ENCODE results near the gene NPFFR1.
"Not testable (repeated sequence)": the region's sequence is repeated elsewhere in the genome, so short reads cannot be mapped to it uniquely, and the experiment has no call there.

NPFFR1 gene

GRCh38 chr10:70237958-70238536 lies 45.8 kb downstream of the NPFFR1 start:
- H3K27ac ChIP-seq (ENCODE audit: low read depth, low read length); H2AFZ ChIP-seq (ENCODE audit: low read length, unreplicated experiment); H3K27me3 ChIP-seq (ENCODE audit: insufficient read depth, low read length); H3K79me2 ChIP-seq (ENCODE audit: control insufficient read depth, insufficient read depth, low read length, unreplicated experiment); H3K4me3 ChIP-seq (ENCODE audit: low read depth, low read length); H3K36me3 ChIP-seq (ENCODE audit: insufficient read depth, low read length): not testable (repeated sequence)
- peaks cover 15% of the 10 kb centered on the region for H3K4me1 ChIP-seq (ENCODE audit: control insufficient read depth, insufficient read depth, low read length, unreplicated experiment)

DNA sequence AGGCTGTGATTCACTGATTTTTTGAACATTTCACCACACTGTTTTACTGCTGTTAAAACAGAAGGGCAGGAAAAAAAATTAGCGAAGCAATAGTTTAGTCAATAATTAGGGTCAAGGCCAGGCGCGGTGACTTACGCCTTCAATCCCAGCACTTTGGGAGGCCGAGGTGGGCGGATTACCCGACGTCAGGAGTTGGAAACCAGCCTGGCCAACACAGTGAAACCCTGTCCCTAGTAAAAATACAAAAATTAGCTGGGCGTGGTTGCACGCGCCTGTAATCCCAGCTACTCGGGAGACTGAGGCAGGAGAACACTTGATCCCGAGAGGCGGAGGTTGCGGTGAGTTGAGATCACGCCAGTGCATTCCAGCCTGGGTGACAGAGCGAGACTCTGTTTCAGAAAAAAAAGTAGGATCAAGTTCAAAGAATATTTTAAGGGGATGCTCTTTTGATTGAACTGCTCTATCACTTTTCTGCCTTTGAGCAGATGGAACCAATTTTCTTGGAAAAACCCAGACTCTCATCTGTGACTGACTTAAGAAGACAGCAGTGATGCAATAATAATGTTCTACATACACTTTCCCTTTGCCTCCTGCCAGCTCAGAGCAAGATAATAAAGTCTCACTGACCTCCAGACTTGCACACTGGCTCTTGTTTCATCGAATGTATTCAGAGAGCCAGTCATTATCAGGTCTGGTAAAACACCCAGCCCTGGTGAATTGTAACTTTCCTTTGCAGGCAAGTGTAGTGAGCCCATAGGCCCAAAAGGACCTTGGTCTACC lies 48.9 kb downstream of the NPFFR1 start:
- peak overlapping the region; percentile 92 for H3K27ac ChIP-seq (ENCODE audit: low read depth, low read length)
- peaks cover 21% of the 10 kb centered on the region for H3K4me1 ChIP-seq (ENCODE audit: control insufficient read depth, insufficient read depth, low read length, unreplicated experiment)
- no peaks in the 10 kb centered on the region for H3K27me3 ChIP-seq (ENCODE audit: insufficient read depth, low read length)
- peak overlapping the region; percentile 78 for H2AFZ ChIP-seq (ENCODE audit: low read length, unreplicated experiment)
- H3K4me3 ChIP-seq (ENCODE audit: low read depth, low read length): peak overlapping the region; percentile 100
- no peaks in the 10 kb centered on the region for H3K36me3 ChIP-seq (ENCODE audit: insufficient read depth, low read length)
- peaks cover 26% of the 10 kb centered on the region for H3K79me2 ChIP-seq (ENCODE audit: control insufficient read depth, insufficient read depth, low read length, unreplicated experiment)

DNA sequence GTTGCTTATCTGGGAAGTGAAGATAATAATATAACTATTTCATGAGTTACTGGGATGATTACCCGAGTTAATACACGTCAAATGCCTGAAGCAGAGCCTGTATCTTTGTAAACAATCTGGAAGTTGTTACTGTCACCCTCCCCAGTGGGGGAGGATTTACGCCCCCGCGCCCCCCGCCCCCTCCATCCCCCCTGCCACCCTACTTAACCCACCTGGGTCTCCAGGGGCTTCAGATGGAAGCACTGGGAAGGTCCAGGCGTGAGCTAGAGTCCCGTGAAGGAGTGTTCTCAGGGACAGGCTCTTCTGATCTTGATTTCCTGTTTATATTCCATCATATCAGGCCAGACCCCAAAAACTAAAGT lies 49.9 kb downstream of the NPFFR1 start:
- H3K27ac ChIP-seq (ENCODE audit: low read depth, low read length): peak overlapping the region; percentile 92
- H3K4me3 ChIP-seq (ENCODE audit: low read depth, low read length): peak overlapping the region; percentile 100
- H3K36me3 ChIP-seq (ENCODE audit: insufficient read depth, low read length): peaks cover 6% of the 10 kb centered on the region; the same call in 1 of the 2 replicates
- no peaks in the 10 kb centered on the region for H3K27me3 ChIP-seq (ENCODE audit: insufficient read depth, low read length)
- peak overlapping the region; percentile 78 for H2AFZ ChIP-seq (ENCODE audit: low read length, unreplicated experiment)
- peaks cover 28% of the 10 kb centered on the region for H3K4me1 ChIP-seq (ENCODE audit: control insufficient read depth, insufficient read depth, low read length, unreplicated experiment)
- H3K79me2 ChIP-seq (ENCODE audit: control insufficient read depth, insufficient read depth, low read length, unreplicated experiment): peaks cover 34% of the 10 kb centered on the region

DNA sequence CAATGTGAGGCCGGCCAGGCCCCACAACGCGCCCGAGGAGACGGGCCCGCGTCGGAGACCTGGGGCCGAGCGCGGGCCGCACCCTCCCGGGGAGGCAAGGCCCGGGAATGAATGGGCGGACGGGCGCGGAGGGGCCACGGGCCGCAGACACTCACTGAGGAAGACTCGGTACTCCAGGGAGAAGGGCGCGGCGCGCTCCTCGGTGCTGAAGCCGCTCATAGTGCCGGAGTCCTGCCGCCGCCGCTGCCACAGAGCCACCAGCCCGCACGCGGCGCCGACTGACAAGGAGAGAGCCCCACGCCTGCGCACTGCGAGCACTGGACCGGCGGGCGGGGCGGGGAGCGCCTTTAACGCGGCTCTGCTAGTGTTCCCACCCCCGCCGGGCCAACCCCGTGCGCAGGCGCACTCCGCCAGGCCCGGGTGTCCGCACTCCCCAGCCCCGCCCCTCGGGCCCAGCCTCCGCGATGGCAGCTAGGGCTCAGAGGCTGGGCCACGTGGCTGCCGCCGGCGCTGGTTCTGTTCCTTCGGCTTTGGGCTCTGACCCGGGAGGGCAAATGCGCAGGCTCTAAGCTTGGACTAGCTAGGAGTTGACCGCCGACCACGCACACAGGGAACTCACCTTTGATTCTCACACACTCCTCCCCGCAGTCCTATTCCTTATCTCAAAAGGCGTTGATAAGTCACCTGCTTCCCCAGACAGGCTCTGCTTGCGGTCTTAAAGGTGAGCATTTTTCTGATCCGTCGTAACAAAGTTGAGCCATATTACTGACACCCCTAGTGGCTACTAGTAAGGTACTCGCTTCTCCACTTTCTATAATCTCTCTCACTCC lies 50.5 kb downstream of the NPFFR1 start, which contains the start of gene PPA1:
Gene PPA1 (minus strand): TSS at position 321 of the 830 bp plus-strand sequence. CDS start 102 bp downstream, at position 219.
- Histone ChIP-seq H2AFZ (ENCODE audit: low read length, unreplicated experiment) (peak within 1 kb of the TSS; percentile 79), H3K36me3 (ENCODE audit: insufficient read depth, low read length) (peaks cover 12% of the 10 kb centered on the region), H3K4me3 (ENCODE audit: low read depth, low read length) (peak within 1 kb of the TSS; percentile 100), H3K4me1 (ENCODE audit: control insufficient read depth, insufficient read depth, low read length, unreplicated experiment) (peaks cover 34% of the 10 kb centered on the region), H3K27me3 (ENCODE audit: insufficient read depth, low read length) (no peaks in the 10 kb centered on the region), H3K27ac (ENCODE audit: low read depth, low read length) (peak within 1 kb of the TSS; percentile 92), H3K79me2 (ENCODE audit: control insufficient read depth, insufficient read depth, low read length, unreplicated experiment) (peaks cover 40% of the 10 kb centered on the region)

- peak overlapping the region; percentile 100 for H3K4me3 ChIP-seq (ENCODE audit: low read depth, low read length)
- H3K79me2 ChIP-seq (ENCODE audit: control insufficient read depth, insufficient read depth, low read length, unreplicated experiment): peaks cover 45% of the 10 kb centered on the region
- peak overlapping the region; percentile 79 for H2AFZ ChIP-seq (ENCODE audit: low read length, unreplicated experiment)
- peaks cover 14% of the 10 kb centered on the region for H3K36me3 ChIP-seq (ENCODE audit: insufficient read depth, low read length)
- H3K4me1 ChIP-seq (ENCODE audit: control insufficient read depth, insufficient read depth, low read length, unreplicated experiment): peaks cover 39% of the 10 kb centered on the region
- no peaks in the 10 kb centered on the region for H3K27me3 ChIP-seq (ENCODE audit: insufficient read depth, low read length)
- H3K27ac ChIP-seq (ENCODE audit: low read depth, low read length): peak overlapping the region; percentile 32; the same call in 1 of the 2 replicates
These were observed 51.0 kb downstream of the NPFFR1 start for GRCh38 chr10:70232859-70233108.

- H3K4me1 ChIP-seq (ENCODE audit: control insufficient read depth, insufficient read depth, low read length, unreplicated experiment): peaks cover 41% of the 10 kb centered on the region
- H3K79me2 ChIP-seq (ENCODE audit: control insufficient read depth, insufficient read depth, low read length, unreplicated experiment): peaks cover 49% of the 10 kb centered on the region
- peak overlapping the region; percentile 100 for H3K4me3 ChIP-seq (ENCODE audit: low read depth, low read length)
- peak overlapping the region; percentile 17 for H2AFZ ChIP-seq (ENCODE audit: low read length, unreplicated experiment)
- H3K27me3 ChIP-seq (ENCODE audit: insufficient read depth, low read length): no peaks in the 10 kb centered on the region
- H3K27ac ChIP-seq (ENCODE audit: low read depth, low read length): peak overlapping the region; percentile 32; the same call in 1 of the 2 replicates
- H3K36me3 ChIP-seq (ENCODE audit: insufficient read depth, low read length): peaks cover 14% of the 10 kb centered on the region
These were observed 51.5 kb downstream of the NPFFR1 start for GRCh38 chr10:70232155-70232858.

GRCh38 chr10:70228491-70228890 lies 55.3 kb downstream of the NPFFR1 start:
- H3K4me1 ChIP-seq (ENCODE audit: control insufficient read depth, insufficient read depth, low read length, unreplicated experiment): peaks cover 31% of the 10 kb centered on the region

GRCh38 chr10:70227548-70228320 lies 56.1 kb downstream of the NPFFR1 start:
- Histone ChIP-seq H3K36me3 (ENCODE audit: insufficient read depth, low read length) (peaks cover 27% of the 10 kb centered on the region), H3K27ac (ENCODE audit: low read depth, low read length) (no peak overlapping the region), H3K79me2 (ENCODE audit: control insufficient read depth, insufficient read depth, low read length, unreplicated experiment) (peaks cover 74% of the 10 kb centered on the region)

More at GRCh38 chr10:70228491-70228890, 55.3 kb downstream of the NPFFR1 start:
- Histone ChIP-seq H3K79me2 (ENCODE audit: control insufficient read depth, insufficient read depth, low read length, unreplicated experiment) (peaks cover 77% of the 10 kb centered on the region), H3K27ac (ENCODE audit: low read depth, low read length) (no peak overlapping the region), H3K27me3 (ENCODE audit: insufficient read depth, low read length) (no peaks in the 10 kb centered on the region), H3K36me3 (ENCODE audit: insufficient read depth, low read length) (peaks cover 27% of the 10 kb centered on the region), H3K4me3 (ENCODE audit: low read depth, low read length) (no peak overlapping the region), H2AFZ (ENCODE audit: low read length, unreplicated experiment) (no peak overlapping the region)

GRCh38 chr10:70223728-70224127 lies 60.1 kb downstream of the NPFFR1 start:
- Histone ChIP-seq H3K27ac (ENCODE audit: low read depth, low read length) (no peak overlapping the region), H3K4me1 (ENCODE audit: control insufficient read depth, insufficient read depth, low read length, unreplicated experiment) (peaks cover 24% of the 10 kb centered on the region), H3K79me2 (ENCODE audit: control insufficient read depth, insufficient read depth, low read length, unreplicated experiment) (peaks cover 49% of the 10 kb centered on the region), H3K27me3 (ENCODE audit: insufficient read depth, low read length) (no peaks in the 10 kb centered on the region), H3K4me3 (ENCODE audit: low read depth, low read length) (no peak overlapping the region), H3K36me3 (ENCODE audit: insufficient read depth, low read length) (peaks cover 19% of the 10 kb centered on the region), H2AFZ (ENCODE audit: low read length, unreplicated experiment) (no peak overlapping the region)

More at GRCh38 chr10:70227548-70228320, 56.1 kb downstream of the NPFFR1 start:
- Histone ChIP-seq H3K4me3 (ENCODE audit: low read depth, low read length) (no peak overlapping the region), H3K27me3 (ENCODE audit: insufficient read depth, low read length) (no peaks in the 10 kb centered on the region), H3K4me1 (ENCODE audit: control insufficient read depth, insufficient read depth, low read length, unreplicated experiment) (peaks cover 31% of the 10 kb centered on the region), H2AFZ (ENCODE audit: low read length, unreplicated experiment) (no peak overlapping the region)

Measured in ACC112 (cell line).